ENCODE data around the gene TEX11.

Gene TEX11

DNA sequence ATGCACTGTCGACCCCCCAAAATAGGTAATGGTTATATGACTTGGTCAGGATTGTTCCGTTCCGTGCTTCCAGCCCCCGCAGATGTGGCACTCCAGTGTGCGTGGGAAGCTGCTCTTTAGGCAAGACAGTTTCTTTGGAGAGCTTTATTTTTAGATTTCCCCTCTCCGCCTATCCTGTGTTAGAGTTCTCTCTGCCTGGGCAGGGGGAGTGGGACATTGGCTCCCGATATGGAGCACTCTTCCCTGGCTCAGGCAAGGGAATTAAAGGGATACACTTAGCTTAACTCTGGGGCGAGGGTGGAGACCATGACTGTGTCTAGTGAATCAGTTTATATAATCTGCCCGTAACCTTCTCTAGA is 427.9 kb downstream of the TEX11 start:
- no peaks in the 10 kb centered on the region for H4K20me1 ChIP-seq (ENCODE audit: insufficient read depth, low read length)
- no peak overlapping the region for H3K4me3 ChIP-seq (ENCODE audit: low read depth, low read length, poor library complexity, severe bottlenecking)
- H3K4me2 ChIP-seq (ENCODE audit: low read length): no peak overlapping the region
- H3K36me3 ChIP-seq (ENCODE audit: insufficient read depth, low read length): peaks cover 2% of the 10 kb centered on the region; the same call in 1 of the 2 replicates
- H3K9me3 ChIP-seq (ENCODE audit: low read length): no peaks in the 10 kb centered on the region
- H3K27me3 ChIP-seq (ENCODE audit: insufficient read depth, low read length): no peaks in the 10 kb centered on the region
- H3K4me1 ChIP-seq (ENCODE audit: insufficient read depth, low read length, severe bottlenecking): no peaks in the 10 kb centered on the region
- no peak overlapping the region for H2AFZ ChIP-seq (ENCODE audit: low read length)
- TF ChIP-seq EZH2 (IDR thresholded peaks at IDR 0.05; ENCODE audit: borderline replicate concordance, low read length): no peak
- TF ChIP-seq, protein P1, sequence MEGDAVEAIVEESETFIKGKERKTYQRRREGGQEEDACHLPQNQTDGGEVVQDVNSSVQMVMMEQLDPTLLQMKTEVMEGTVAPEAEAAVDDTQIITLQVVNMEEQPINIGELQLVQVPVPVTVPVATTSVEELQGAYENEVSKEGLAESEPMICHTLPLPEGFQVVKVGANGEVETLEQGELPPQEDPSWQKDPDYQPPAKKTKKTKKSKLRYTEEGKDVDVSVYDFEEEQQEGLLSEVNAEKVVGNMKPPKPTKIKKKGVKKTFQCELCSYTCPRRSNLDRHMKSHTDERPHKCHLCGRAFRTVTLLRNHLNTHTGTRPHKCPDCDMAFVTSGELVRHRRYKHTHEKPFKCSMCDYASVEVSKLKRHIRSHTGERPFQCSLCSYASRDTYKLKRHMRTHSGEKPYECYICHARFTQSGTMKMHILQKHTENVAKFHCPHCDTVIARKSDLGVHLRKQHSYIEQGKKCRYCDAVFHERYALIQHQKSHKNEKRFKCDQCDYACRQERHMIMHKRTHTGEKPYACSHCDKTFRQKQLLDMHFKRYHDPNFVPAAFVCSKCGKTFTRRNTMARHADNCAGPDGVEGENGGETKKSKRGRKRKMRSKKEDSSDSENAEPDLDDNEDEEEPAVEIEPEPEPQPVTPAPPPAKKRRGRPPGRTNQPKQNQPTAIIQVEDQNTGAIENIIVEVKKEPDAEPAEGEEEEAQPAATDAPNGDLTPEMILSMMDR (IDR thresholded peaks at IDR 0.05; ENCODE audit: low read length): no peak
- no peaks in the 10 kb centered on the region for H3F3A ChIP-seq (ENCODE audit: insufficient read depth, low read length)
- H3K79me2 ChIP-seq (ENCODE audit: insufficient read depth, low read length): no peaks in the 10 kb centered on the region
- H3K9me2 ChIP-seq (ENCODE audit: low read depth, low read length): no peaks in the 10 kb centered on the region
- H3K9ac ChIP-seq (ENCODE audit: low read length): no peak overlapping the region
- no peak overlapping the region for H3K27ac ChIP-seq (ENCODE audit: low read depth, low read length, poor library complexity, severe bottlenecking)

DNA sequence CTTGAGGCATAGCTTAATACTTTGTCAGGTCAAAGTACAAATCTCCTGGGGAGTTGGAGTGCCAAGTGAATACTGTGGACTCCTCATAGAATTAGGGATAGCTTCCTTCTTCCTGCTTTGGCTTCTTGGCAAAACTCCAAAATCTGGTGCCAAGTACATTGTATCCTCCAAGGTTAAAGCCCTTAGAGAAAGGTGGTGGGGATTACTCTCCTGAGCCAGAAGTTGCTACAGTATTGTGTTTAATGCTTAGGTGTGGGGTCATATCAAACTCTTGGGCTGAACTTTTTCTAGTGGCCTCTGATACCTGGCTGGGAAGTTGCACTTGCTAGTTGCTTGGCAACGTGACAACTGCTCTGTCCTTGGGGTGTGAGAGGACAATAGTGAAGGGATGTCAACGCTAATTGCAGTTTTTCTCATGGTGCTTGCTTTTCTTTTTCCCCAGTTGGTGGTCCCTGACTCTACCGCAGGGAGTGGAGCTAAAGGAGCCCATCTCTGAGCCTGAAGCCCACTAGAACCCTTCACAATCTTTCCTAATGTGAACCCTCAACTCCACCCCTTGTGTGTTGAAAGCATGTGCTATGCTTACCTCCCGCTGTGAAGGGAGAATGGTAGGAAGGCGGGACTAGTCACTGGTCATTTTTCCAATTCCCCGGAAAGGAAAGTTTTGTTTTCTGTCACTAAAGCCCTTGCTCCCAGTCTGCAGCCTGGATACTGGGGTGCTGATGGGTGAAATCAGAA is 428.4 kb downstream of the TEX11 start:
- no peaks in the 10 kb centered on the region for H3K9me2 ChIP-seq (ENCODE audit: low read depth, low read length)
- H3F3A ChIP-seq (ENCODE audit: insufficient read depth, low read length): no peaks in the 10 kb centered on the region
- H3K9ac ChIP-seq (ENCODE audit: low read length): no peak overlapping the region
- H3K4me1 ChIP-seq (ENCODE audit: insufficient read depth, low read length, severe bottlenecking): no peaks in the 10 kb centered on the region
- H2AFZ ChIP-seq (ENCODE audit: low read length): no peak overlapping the region
- no peaks in the 10 kb centered on the region for H3K27me3 ChIP-seq (ENCODE audit: insufficient read depth, low read length)
- no peaks in the 10 kb centered on the region for H4K20me1 ChIP-seq (ENCODE audit: insufficient read depth, low read length)
- no peak overlapping the region for H3K4me2 ChIP-seq (ENCODE audit: low read length)
- H3K4me3 ChIP-seq (ENCODE audit: low read depth, low read length, poor library complexity, severe bottlenecking): no peak overlapping the region
- H3K9me3 ChIP-seq (ENCODE audit: low read length): no peaks in the 10 kb centered on the region
- H3K36me3 ChIP-seq (ENCODE audit: insufficient read depth, low read length): peaks cover 2% of the 10 kb centered on the region; the same call in 1 of the 2 replicates
- TF ChIP-seq, protein P1 (IDR thresholded peaks at IDR 0.05; ENCODE audit: low read length): no peak
- TF ChIP-seq EZH2 (IDR thresholded peaks at IDR 0.05; ENCODE audit: borderline replicate concordance, low read length): no peak
- H3K27ac ChIP-seq (ENCODE audit: low read depth, low read length, poor library complexity, severe bottlenecking): no peak overlapping the region
- no peaks in the 10 kb centered on the region for H3K79me2 ChIP-seq (ENCODE audit: insufficient read depth, low read length)

DNA sequence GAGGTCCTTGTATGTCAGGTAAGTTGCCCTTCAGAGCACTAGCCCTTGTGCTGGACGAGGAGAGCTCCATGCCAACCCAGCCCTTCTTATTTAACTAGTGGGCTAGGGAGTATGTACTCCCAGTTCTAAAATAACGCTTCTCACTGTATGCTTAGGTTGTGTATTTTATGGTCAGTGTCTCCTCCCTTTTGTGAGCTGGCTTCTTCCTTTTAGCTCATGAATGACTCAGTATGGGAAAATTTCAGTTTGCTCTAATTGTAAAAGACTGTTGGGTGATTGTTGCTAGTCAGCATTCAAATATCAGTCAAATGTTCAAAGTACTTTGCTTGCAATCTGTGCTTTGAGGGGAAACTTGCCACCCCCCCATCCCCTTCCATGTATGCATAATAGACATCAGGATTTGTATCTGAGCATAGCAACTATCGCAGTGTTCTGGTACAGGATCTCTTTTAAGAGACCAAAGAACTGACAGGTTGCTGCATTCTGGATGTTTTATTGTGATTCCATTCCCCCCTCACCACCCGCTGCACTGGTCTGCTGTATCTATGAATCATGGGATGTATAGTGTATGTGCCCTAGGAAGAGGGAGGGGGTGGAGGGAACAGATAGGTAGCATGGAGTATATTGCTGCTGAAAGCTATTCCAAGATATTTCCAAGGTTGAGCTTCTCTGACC is 429.1 kb downstream of the TEX11 start:
- no peaks in the 10 kb centered on the region for H3K9me3 ChIP-seq (ENCODE audit: low read length)
- no peak overlapping the region for H2AFZ ChIP-seq (ENCODE audit: low read length)
- no peaks in the 10 kb centered on the region for H4K20me1 ChIP-seq (ENCODE audit: insufficient read depth, low read length)
- no peak overlapping the region for H3K4me2 ChIP-seq (ENCODE audit: low read length)
- no peak overlapping the region for H3K4me3 ChIP-seq (ENCODE audit: low read depth, low read length, poor library complexity, severe bottlenecking)
- no peaks in the 10 kb centered on the region for H3F3A ChIP-seq (ENCODE audit: insufficient read depth, low read length)
- H3K9me2 ChIP-seq (ENCODE audit: low read depth, low read length): no peaks in the 10 kb centered on the region
- TF ChIP-seq EZH2 (IDR thresholded peaks at IDR 0.05; ENCODE audit: borderline replicate concordance, low read length): no peak
- TF ChIP-seq, protein P1 (IDR thresholded peaks at IDR 0.05; ENCODE audit: low read length): no peak
- H3K27me3 ChIP-seq (ENCODE audit: insufficient read depth, low read length): no peaks in the 10 kb centered on the region
- H3K79me2 ChIP-seq (ENCODE audit: insufficient read depth, low read length): no peaks in the 10 kb centered on the region
- H3K36me3 ChIP-seq (ENCODE audit: insufficient read depth, low read length): peaks cover 2% of the 10 kb centered on the region; the same call in 1 of the 2 replicates
- no peak overlapping the region for H3K9ac ChIP-seq (ENCODE audit: low read length)
- no peaks in the 10 kb centered on the region for H3K4me1 ChIP-seq (ENCODE audit: insufficient read depth, low read length, severe bottlenecking)
- H3K27ac ChIP-seq (ENCODE audit: low read depth, low read length, poor library complexity, severe bottlenecking): no peak overlapping the region
